HCT116 (cell line): ENCODE data around the gene ARMC3. TPM values are rescaled to one million over a fixed set of nuclear protein-coding genes. Genes with fewer than 3 reads are reported as not detected.

Experiments
- ATAC-seq: fragments of 200-7000 bp; cut with Tn5 transposase; 2 replicates; pipeline ENCODE4 v1.9.1; 2020; ENCODE audit warnings: mild to moderate bottlenecking, moderate library complexity
- BruUV-seq: library from RNA; stranded (reverse); fragments of 400-500 nt; replicated peaks from 2 replicates; lab custom pipeline; 2021; lab: Mats Ljungman, UMichigan
- CTCF ChIA-PET: fragments of 300-600 bp; sonication (Branson Sonifier 250); formaldehyde crosslinking; loops from one replicate; lab custom pipeline; 2021; ENCODE audit warnings: antibody characterized with exemption; lab: Charles Lee
- POLR2A ChIA-PET: fragments of 300-600, 350-600 bp; sonication (Branson Sonifier 250); formaldehyde crosslinking; loops from one replicate; lab custom pipeline; 2021; ENCODE audit warnings: antibody characterized with exemption; lab: Charles Lee
- RAD21 ChIA-PET, 2 experiments: fragments of 300-600 bp; sonication (Branson Sonifier 250); formaldehyde crosslinking; loops; one replicate each; lab custom pipeline; 2023; ENCODE audit warnings: low total read pairs in 2 of 2; ENCODE audit not compliant: uncharacterized antibody in 2 of 2, unreplicated experiment in 2 of 2, low non-redundant PET in 1 of 2; lab: Charles Lee
- DNase-seq: peaks from one replicate; pipeline ENCODE4 v3.0.0-alpha.2; 2010; ENCODE audit warnings: low read depth, low spot score
- H2AFZ ChIP-seq: fragments of 200-600 bp; shearing (Covaris generic), sonication (generic); 2 replicates; pipeline ENCODE4 v1.6.1; 2017; ENCODE audit warnings: low read depth, mixed run types, mixed read lengths, antibody characterized with exemption, low read length; ENCODE audit not compliant: poor library complexity, severe bottlenecking
- H3K27ac ChIP-seq: 2 replicates; pipeline ENCODE4 v1.5.1; 2012; ENCODE audit warnings: low read depth, low read length
- H3K27me3 ChIP-seq: fragments of 200-600 bp; sonication (generic); 2 replicates; pipeline ENCODE4 v1.6.1; 2016; ENCODE audit warnings: mixed run types, low read length, mixed read lengths; ENCODE audit not compliant: insufficient read depth
- H3K36me3 ChIP-seq, 2 experiments: fragments of 200-500 bp in 1 of 2; fragments of 200-600 bp in 1 of 2; sonication (Bioruptor generic) in 1 of 2; sonication (generic) in 1 of 2; 2 replicates each; pipeline versions ENCODE4 v1.5.1 to v1.6.1; 2014 to 2016; ENCODE audit warnings: low read length in 2 of 2, inconsistent platforms in 1 of 2, mixed read lengths in 1 of 2, mixed run types in 1 of 2; ENCODE audit not compliant: insufficient read depth in 2 of 2, control insufficient read depth in 1 of 2
- H3K4me1 ChIP-seq, 2 experiments: fragments of 200-600 bp in 1 of 2; sonication (generic) in 1 of 2; 2 replicates each; pipeline versions ENCODE4 v1.5.1 to v1.6.1; 2012 to 2017; ENCODE audit warnings: low read length in 2 of 2, inconsistent platforms in 1 of 2, mild to moderate bottlenecking in 1 of 2, mixed read lengths in 1 of 2, mixed run types in 1 of 2, moderate library complexity in 1 of 2; ENCODE audit not compliant: insufficient read depth in 2 of 2, control insufficient read depth in 1 of 2
- H3K4me2 ChIP-seq: fragments of 200-600 bp; sonication (generic); 2 replicates; pipeline ENCODE4 v1.6.1; 2017; ENCODE audit warnings: mixed run types, low read length, mixed read lengths
- H3K4me3 ChIP-seq, 2 experiments: fragments of 200-600 bp in 1 of 2; sonication (generic) in 1 of 2; replicated peaks in 1 of 2; 2 replicates each; pipeline ENCODE4 v1.5.1; 2011 to 2016; ENCODE audit warnings: low read length in 2 of 2, control low read depth in 1 of 2, low read depth in 1 of 2, mild to moderate bottlenecking in 1 of 2, mixed read lengths in 1 of 2, mixed run types in 1 of 2
- H3K79me2 ChIP-seq: fragments of 200-600 bp; sonication (generic); 2 replicates; pipeline ENCODE4 v1.6.1; 2017; ENCODE audit warnings: mild to moderate bottlenecking, mixed run types, low read length, moderate library complexity, mixed read lengths; ENCODE audit not compliant: insufficient read depth
- H3K9ac ChIP-seq: fragments of 200-600 bp; sonication (generic); 2 replicates; pipeline ENCODE4 v1.6.1; 2016; ENCODE audit warnings: low read length, mixed read lengths
- H3K9me2 ChIP-seq: fragments of 200-600 bp; sonication (generic), shearing (Covaris generic); 2 replicates; pipeline ENCODE4 v1.6.1; 2017; ENCODE audit warnings: mixed run types, mild to moderate bottlenecking, moderate library complexity; ENCODE audit not compliant: insufficient read depth
- H3K9me3 ChIP-seq, 2 experiments: fragments of 200-500 bp in 1 of 2; fragments of 200-600 bp in 1 of 2; sonication (Bioruptor generic) in 1 of 2; sonication (generic) in 1 of 2; 2 replicates each; pipeline ENCODE4 v1.6.1; 2014 to 2017; ENCODE audit warnings: low read length in 2 of 2, mixed read lengths in 2 of 2, inconsistent platforms in 1 of 2, low read depth in 1 of 2, mild to moderate bottlenecking in 1 of 2, mixed run types in 1 of 2, moderate library complexity in 1 of 2; ENCODE audit not compliant: control insufficient read depth in 1 of 2, insufficient read depth in 1 of 2
- H4K20me1 ChIP-seq: fragments of 200-600 bp; sonication (generic), shearing (Covaris generic); 2 replicates; pipeline ENCODE4 v1.6.1; 2017; ENCODE audit warnings: mixed run types, mild to moderate bottlenecking, moderate library complexity; ENCODE audit not compliant: insufficient read depth
- ATF3 ChIP-seq: IDR thresholded peaks from 2 replicates; pipeline ENCODE4 v1.6.1; 2012
- EGR1 ChIP-seq: IDR thresholded peaks from 2 replicates; pipeline ENCODE4 v1.6.1; 2012; ENCODE audit warnings: low read depth
- EZH2 ChIP-seq: fragments of 200-600 bp; sonication (generic); IDR thresholded peaks from 2 replicates; pipeline ENCODE4 v1.6.1; 2017; ENCODE audit warnings: antibody characterized with exemption, mixed run types
- EZH2phosphoT487 ChIP-seq: fragments of 200-600 bp; IDR thresholded peaks from 2 replicates; pipeline ENCODE4 v1.6.1; 2018; ENCODE audit warnings: antibody characterized with exemption, borderline replicate concordance
- JUND ChIP-seq: IDR thresholded peaks from 2 replicates; pipeline ENCODE4 v1.6.1; 2012
- MAX ChIP-seq: IDR thresholded peaks from 2 replicates; pipeline ENCODE4 v1.6.1; 2012
- POLR2A ChIP-seq: IDR thresholded peaks from 2 replicates; pipeline ENCODE4 v1.7.0; 2011; ENCODE audit warnings: borderline replicate concordance; ENCODE audit not compliant: insufficient read depth, insufficient read length; ENCODE audit errors: extremely low read depth
- POLR2AphosphoS5 ChIP-seq: IDR thresholded peaks from 2 replicates; pipeline ENCODE4 v1.6.1; 2011; ENCODE audit warnings: mild to moderate bottlenecking, low read depth, low read length, moderate library complexity
- REST ChIP-seq: IDR thresholded peaks from 2 replicates; pipeline ENCODE4 v1.6.1; 2012; ENCODE audit warnings: low read depth
- TCF7L2 ChIP-seq: IDR thresholded peaks from 2 replicates; pipeline ENCODE4 v1.7.0; 2011; ENCODE audit warnings: borderline replicate concordance, inconsistent platforms; ENCODE audit not compliant: insufficient read depth, insufficient read length; ENCODE audit errors: extremely low read depth
- ZNF274 ChIP-seq: fragments of 200-500 bp; sonication (Bioruptor generic); IDR thresholded peaks from 2 replicates; pipeline ENCODE4 v1.6.1; 2014; ENCODE audit warnings: mild to moderate bottlenecking, low read depth, low read length, inconsistent platforms
- intact Hi-C: fragments of 100-400 bp; cut with micrococcal nuclease; formaldehyde crosslinking; loops from 2 replicates; pipeline ENCODE4 v1.10.0; 2022
- total RNA-seq: library from RNA; stranded (reverse); gene quantifications from one replicate; pipeline ENCODE4 v1.2.1, GENCODE V29; 2021; ENCODE audit not compliant: unreplicated experiment

The ARMC3 gene
- total RNA-seq, 1 experiment from 2014 or later: 2.6 TPM

- DNase-seq (no peak), ATAC-seq (no peak)
- no peaks in the 10 kb centered on the region for H3K9me2 ChIP-seq
- no peak overlapping the region for H3K27ac ChIP-seq
- ChIA-PET POLR2A (no interaction called here), CTCF (no interaction called here), RAD21 (no interaction called here)
- intact Hi-C loops: no loop called here
- no peaks in the 10 kb centered on the region for H4K20me1 ChIP-seq
- no peak overlapping the region for H3K9ac ChIP-seq
- no peaks in the 10 kb centered on the region for H3K36me3 ChIP-seq
- TF ChIP-seq TCF7L2: no peak
- no peak for TF ChIP-seq REST
- TF ChIP-seq ATF3: no peak
- TF ChIP-seq MAX: no peak
- TF ChIP-seq EZH2phosphoT487: no peak
- no peak for TF ChIP-seq EZH2
- TF ChIP-seq POLR2AphosphoS5: no peak
- no peak for TF ChIP-seq JUND
- no peak for TF ChIP-seq EGR1
- TF ChIP-seq ZNF274: no peak
- no peak for TF ChIP-seq POLR2A
- no TSS peak for BruUV-seq
- H3K9me3 ChIP-seq: no peaks in the 10 kb centered on the region
- H3K4me2 ChIP-seq: no peak overlapping the region
- H3K27me3 ChIP-seq: no peaks in the 10 kb centered on the region
- H3K4me1 ChIP-seq: no peaks in the 10 kb centered on the region
- no peak overlapping the region for H2AFZ ChIP-seq
- H3K4me3 ChIP-seq: no peak overlapping the region
- no peaks in the 10 kb centered on the region for H3K79me2 ChIP-seq
Measured at GRCh38 chr10:22897371-22897770, 30.5 kb upstream of the ARMC3 start.
